Esophagus muscularis mucosa (tissue), 4 donors: Measurements from ENCODE around the gene FAM83F.

Source experiments
- EP300 ChIP-seq: sonication (generic); formaldehyde crosslinking; IDR thresholded peaks from one replicate; pipeline ENCODE4 v1.6.1; 2017; ENCODE audit warnings: antibody characterized with exemption
- POLR2A ChIP-seq: fragments of 450-650 bp; IDR thresholded peaks from one replicate; pipeline ENCODE4 v1.6.1; 2017; ENCODE audit warnings: antibody characterized with exemption, moderate library complexity, mild to moderate bottlenecking, low read depth
- POLR2AphosphoS5 ChIP-seq, 2 donors: sonication (generic); formaldehyde crosslinking; IDR thresholded peaks; one replicate each; pipeline ENCODE4 v1.6.1; 2017; ENCODE audit warnings: antibody characterized with exemption in 2 of 2
- TF ChIP-seq, protein P1 (sequence below), 3 experiments: fragments of 200-600 bp in 2 of 3; fragments of 450-650 bp in 1 of 3; sonication (generic) in 2 of 3; IDR thresholded peaks; one replicate each; pipeline ENCODE4 v1.5.1; 2017 to 2019; ENCODE audit warnings: antibody characterized with exemption in 3 of 3, mild to moderate bottlenecking in 2 of 3, moderate library complexity in 1 of 3

GRCh38 chr22:39995393-39996252, 869 bp downstream of the FAM83F start:
- TF ChIP-seq POLR2AphosphoS5 (IDR thresholded peaks at IDR 0.05): no peak
- TF ChIP-seq, protein P1, sequence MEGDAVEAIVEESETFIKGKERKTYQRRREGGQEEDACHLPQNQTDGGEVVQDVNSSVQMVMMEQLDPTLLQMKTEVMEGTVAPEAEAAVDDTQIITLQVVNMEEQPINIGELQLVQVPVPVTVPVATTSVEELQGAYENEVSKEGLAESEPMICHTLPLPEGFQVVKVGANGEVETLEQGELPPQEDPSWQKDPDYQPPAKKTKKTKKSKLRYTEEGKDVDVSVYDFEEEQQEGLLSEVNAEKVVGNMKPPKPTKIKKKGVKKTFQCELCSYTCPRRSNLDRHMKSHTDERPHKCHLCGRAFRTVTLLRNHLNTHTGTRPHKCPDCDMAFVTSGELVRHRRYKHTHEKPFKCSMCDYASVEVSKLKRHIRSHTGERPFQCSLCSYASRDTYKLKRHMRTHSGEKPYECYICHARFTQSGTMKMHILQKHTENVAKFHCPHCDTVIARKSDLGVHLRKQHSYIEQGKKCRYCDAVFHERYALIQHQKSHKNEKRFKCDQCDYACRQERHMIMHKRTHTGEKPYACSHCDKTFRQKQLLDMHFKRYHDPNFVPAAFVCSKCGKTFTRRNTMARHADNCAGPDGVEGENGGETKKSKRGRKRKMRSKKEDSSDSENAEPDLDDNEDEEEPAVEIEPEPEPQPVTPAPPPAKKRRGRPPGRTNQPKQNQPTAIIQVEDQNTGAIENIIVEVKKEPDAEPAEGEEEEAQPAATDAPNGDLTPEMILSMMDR (IDR thresholded peaks at IDR 0.05): no peak
- no peak for TF ChIP-seq EP300
- no peak for TF ChIP-seq POLR2A
